ENCODE measurements around the gene BRAF. TPM values are rescaled to one million over a fixed set of nuclear protein-coding genes. Genes with fewer than 3 reads are reported as not detected.
"Not testable (repeated sequence)": the region's sequence is repeated elsewhere in the genome, so short reads cannot be mapped to it uniquely, and the experiment has no call there.

BRAF gene
- total RNA-seq, 2 donors from 2014 or later, result 30.8 to 52.9 TPM

DNA sequence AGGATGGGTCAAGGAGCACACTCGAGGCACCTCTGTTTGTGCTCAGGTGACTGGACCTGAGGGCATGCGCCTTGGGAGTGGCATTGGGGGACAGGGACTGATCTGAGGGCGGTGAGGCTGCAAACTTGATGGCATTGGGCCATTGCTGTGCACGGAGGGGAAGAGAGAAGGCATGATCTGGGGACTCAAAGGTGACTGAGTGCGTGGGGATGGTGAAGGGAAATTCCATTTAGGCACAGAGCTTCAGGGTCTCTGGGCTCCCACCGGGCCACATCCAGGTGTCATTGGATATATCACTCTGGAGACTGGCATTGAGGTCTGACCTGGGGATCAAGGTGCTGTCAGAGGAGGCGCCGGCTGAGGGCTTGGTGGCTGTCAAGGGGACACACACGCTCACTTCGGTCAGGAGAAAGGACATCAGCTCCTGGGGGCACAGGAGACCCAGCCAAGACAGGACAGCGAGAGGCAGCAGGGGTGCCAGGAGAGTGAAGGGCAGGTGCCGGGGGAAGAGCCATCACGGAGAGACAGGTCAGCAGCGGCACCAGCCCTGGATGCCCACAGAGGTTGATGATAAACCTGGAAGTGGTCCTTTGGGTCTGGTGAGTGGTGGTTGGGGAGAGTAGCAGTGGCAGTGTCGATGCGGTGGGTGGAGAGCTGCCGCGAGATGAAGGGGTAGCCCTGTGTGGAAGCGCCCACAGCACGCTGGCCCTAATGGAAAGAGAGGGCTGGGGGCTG, 246.5 kb downstream of the BRAF start:
- TF ChIP-seq, protein P1, sequence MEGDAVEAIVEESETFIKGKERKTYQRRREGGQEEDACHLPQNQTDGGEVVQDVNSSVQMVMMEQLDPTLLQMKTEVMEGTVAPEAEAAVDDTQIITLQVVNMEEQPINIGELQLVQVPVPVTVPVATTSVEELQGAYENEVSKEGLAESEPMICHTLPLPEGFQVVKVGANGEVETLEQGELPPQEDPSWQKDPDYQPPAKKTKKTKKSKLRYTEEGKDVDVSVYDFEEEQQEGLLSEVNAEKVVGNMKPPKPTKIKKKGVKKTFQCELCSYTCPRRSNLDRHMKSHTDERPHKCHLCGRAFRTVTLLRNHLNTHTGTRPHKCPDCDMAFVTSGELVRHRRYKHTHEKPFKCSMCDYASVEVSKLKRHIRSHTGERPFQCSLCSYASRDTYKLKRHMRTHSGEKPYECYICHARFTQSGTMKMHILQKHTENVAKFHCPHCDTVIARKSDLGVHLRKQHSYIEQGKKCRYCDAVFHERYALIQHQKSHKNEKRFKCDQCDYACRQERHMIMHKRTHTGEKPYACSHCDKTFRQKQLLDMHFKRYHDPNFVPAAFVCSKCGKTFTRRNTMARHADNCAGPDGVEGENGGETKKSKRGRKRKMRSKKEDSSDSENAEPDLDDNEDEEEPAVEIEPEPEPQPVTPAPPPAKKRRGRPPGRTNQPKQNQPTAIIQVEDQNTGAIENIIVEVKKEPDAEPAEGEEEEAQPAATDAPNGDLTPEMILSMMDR (IDR thresholded peaks at IDR 0.05), result no peak
- TF ChIP-seq POLR2A (IDR thresholded peaks at IDR 0.05) (no peak), POLR2AphosphoS5 (IDR thresholded peaks at IDR 0.05) (no peak)
- Histone ChIP-seq H3K4me3 (no peak overlapping the region), H3K36me3 (no peaks in the 10 kb centered on the region), H3K27ac (no peak overlapping the region), H3K9me3 (no peaks in the 10 kb centered on the region), H3K27me3 (replicated peaks; ENCODE audit: insufficient read depth) (no peaks in the 10 kb centered on the region), H3K4me1 (replicated peaks) (peaks cover 3% of the 10 kb centered on the region)
- no peak for DNase-seq (ENCODE audit: low spot score)
- WGBS, result 92% methylated on average over 20 of the region's 20 CpGs
- intact Hi-C loops (cut with DNase I), result loop anchor here (10.0 kb wide), 1 partner anchor 337 kb away; the partner anchor contains the start of gene MRPS33

- 82% methylated on average over 3 of the region's 3 CpGs for WGBS
- intact Hi-C loops (cut with DNase I), result loop anchor here (10.0 kb wide), 1 partner anchor 337 kb away; the partner anchor contains the start of gene MRPS33
- no peak overlapping the region for H3K4me3 ChIP-seq
- no peaks in the 10 kb centered on the region for H3K36me3 ChIP-seq
- no peak for DNase-seq (ENCODE audit: low spot score)
- no peaks in the 10 kb centered on the region for H3K27me3 ChIP-seq (replicated peaks; ENCODE audit: insufficient read depth)
- TF ChIP-seq, protein P1 (IDR thresholded peaks at IDR 0.05), result no peak
- no peak overlapping the region for H3K27ac ChIP-seq
- peaks cover 3% of the 10 kb centered on the region for H3K4me1 ChIP-seq (replicated peaks)
- no peaks in the 10 kb centered on the region for H3K9me3 ChIP-seq
These were observed 247.2 kb downstream of the BRAF start for GRCh38 chr7:140677496-140677895.

GRCh38 chr7:140676956-140677355, 247.8 kb downstream of the BRAF start:
- H3K36me3 ChIP-seq; H3K27me3 ChIP-seq (replicated peaks; ENCODE audit: insufficient read depth); H3K27ac ChIP-seq; H3K4me1 ChIP-seq (replicated peaks); H3K9me3 ChIP-seq; H3K4me3 ChIP-seq; DNase-seq (ENCODE audit: low spot score): not testable (repeated sequence)
- WGBS, result 95% methylated on average over 11 of the region's 11 CpGs
- intact Hi-C loops (cut with DNase I), result loop anchor here (10.0 kb wide), 1 partner anchor 338 kb away; the partner anchor contains the start of gene MRPS33

DNA sequence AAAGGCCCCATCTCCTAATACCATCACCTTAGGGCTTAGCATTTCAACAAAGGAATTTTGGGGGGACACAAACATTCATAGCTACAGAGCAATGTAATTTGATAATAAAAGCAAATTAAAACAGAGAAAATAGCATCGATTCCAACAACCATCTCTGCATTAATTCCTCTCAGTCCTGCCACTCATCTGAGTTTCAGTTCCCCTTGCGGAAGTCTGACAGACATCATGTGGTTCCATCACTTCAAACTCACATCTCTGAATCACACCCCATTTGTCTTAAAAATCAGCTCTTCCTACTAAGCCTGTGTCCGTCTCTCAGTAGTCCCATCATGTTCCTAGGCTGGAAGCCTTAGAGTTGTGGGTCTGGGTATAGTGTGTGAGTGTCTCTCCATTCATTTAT, 248.4 kb downstream of the BRAF start:
- TF ChIP-seq POLR2AphosphoS5 (IDR thresholded peaks at IDR 0.05) (no peak), POLR2A (IDR thresholded peaks at IDR 0.05) (no peak)
- TF ChIP-seq, protein P1 (IDR thresholded peaks at IDR 0.05), result no peak
- 88% methylated on average over 3 of the region's 3 CpGs for WGBS
- intact Hi-C loops (cut with DNase I), result loop anchor here (10.0 kb wide), 1 partner anchor 338 kb away; the partner anchor contains the start of gene MRPS33
- no peak for DNase-seq (ENCODE audit: low spot score)
- H3K9me3 ChIP-seq, result no peaks in the 10 kb centered on the region
- H3K4me1 ChIP-seq (replicated peaks), result peaks cover 3% of the 10 kb centered on the region
- H3K4me3 ChIP-seq, result no peak overlapping the region
- H3K27ac ChIP-seq, result no peak overlapping the region
- H3K27me3 ChIP-seq (replicated peaks; ENCODE audit: insufficient read depth), result no peaks in the 10 kb centered on the region
- H3K36me3 ChIP-seq, result no peaks in the 10 kb centered on the region

GRCh38 chr7:140675726-140676125, 249.0 kb downstream of the BRAF start:
- Histone ChIP-seq H3K4me1 (replicated peaks) (peaks cover 3% of the 10 kb centered on the region), H3K27ac (no peak overlapping the region), H3K27me3 (replicated peaks; ENCODE audit: insufficient read depth) (no peaks in the 10 kb centered on the region), H3K9me3 (no peaks in the 10 kb centered on the region), H3K4me3 (no peak overlapping the region), H3K36me3 (no peaks in the 10 kb centered on the region)
- intact Hi-C loops (cut with DNase I), result loop anchor here (10.0 kb wide), 1 partner anchor 339 kb away; the partner anchor contains the start of gene MRPS33
- TF ChIP-seq, protein P1 (IDR thresholded peaks at IDR 0.05), result no peak
- TF ChIP-seq POLR2A (IDR thresholded peaks at IDR 0.05) (no peak), POLR2AphosphoS5 (IDR thresholded peaks at IDR 0.05) (no peak)
- no peak for DNase-seq (ENCODE audit: low spot score)
- WGBS, result 64% methylated on average over 4 of the region's 4 CpGs

All from prostate gland (tissue), 2 donors.